ENCODE results near the gene GDNF. TPM values are rescaled to one million over a fixed set of nuclear protein-coding genes. Genes with fewer than 3 reads are reported as not detected.
"Not testable (repeated sequence)": the region's sequence is repeated elsewhere in the genome, so short reads cannot be mapped to it uniquely, and the experiment has no call there.

Gene GDNF
- total RNA-seq, 4 donors from 2014 or later: 0.19 to 1.4 (median 0.61) TPM

GRCh38 chr5:37804401-37804800 is 35.4 kb downstream of the GDNF start:
- peaks cover 5% of the 10 kb centered on the region for H3K27me3 ChIP-seq
- H3K9me3 ChIP-seq: no peaks in the 10 kb centered on the region
- H3K4me1 ChIP-seq: no peaks in the 10 kb centered on the region
- no peak overlapping the region for H3K4me3 ChIP-seq
- no peak for DNase-seq (ENCODE audit: low spot score in 2 of 2)
- WGBS: 74% methylated on average over 2 of the region's 2 CpGs
- TF ChIP-seq EP300 (IDR thresholded peaks at IDR 0.05): no peak
- TF ChIP-seq POLR2A (IDR thresholded peaks at IDR 0.05): no peak
- TF ChIP-seq, protein P1, sequence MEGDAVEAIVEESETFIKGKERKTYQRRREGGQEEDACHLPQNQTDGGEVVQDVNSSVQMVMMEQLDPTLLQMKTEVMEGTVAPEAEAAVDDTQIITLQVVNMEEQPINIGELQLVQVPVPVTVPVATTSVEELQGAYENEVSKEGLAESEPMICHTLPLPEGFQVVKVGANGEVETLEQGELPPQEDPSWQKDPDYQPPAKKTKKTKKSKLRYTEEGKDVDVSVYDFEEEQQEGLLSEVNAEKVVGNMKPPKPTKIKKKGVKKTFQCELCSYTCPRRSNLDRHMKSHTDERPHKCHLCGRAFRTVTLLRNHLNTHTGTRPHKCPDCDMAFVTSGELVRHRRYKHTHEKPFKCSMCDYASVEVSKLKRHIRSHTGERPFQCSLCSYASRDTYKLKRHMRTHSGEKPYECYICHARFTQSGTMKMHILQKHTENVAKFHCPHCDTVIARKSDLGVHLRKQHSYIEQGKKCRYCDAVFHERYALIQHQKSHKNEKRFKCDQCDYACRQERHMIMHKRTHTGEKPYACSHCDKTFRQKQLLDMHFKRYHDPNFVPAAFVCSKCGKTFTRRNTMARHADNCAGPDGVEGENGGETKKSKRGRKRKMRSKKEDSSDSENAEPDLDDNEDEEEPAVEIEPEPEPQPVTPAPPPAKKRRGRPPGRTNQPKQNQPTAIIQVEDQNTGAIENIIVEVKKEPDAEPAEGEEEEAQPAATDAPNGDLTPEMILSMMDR (IDR thresholded peaks at IDR 0.05): no peak
- no peak for TF ChIP-seq POLR2AphosphoS5 (IDR thresholded peaks at IDR 0.05)
- H3K36me3 ChIP-seq: no peaks in the 10 kb centered on the region
- no peak overlapping the region for H3K27ac ChIP-seq

DNA sequence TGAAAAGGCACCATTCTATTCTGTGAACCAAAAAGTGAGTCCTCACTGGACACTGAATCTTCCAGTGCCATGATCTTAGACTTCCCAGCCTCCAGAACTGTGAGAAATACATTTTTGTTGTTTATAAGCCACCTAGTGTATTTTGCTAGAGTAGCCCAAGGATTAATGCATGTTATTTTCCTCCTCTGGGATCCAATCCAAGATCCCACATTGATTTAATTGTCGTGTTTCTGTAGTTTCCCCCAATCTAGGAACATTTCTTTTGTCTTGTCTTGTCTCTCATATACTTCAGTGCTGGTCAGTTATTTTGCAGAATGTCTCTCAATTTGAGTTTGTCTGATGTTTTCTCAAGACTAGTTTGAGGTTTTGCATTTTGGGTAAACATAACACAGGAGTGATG is 36.4 kb downstream of the GDNF start:
- WGBS: 26% methylated on average over 1 of the region's 1 CpG
- no peak for DNase-seq (ENCODE audit: low spot score in 2 of 2)
- no peaks in the 10 kb centered on the region for H3K4me1 ChIP-seq
- TF ChIP-seq EP300 (IDR thresholded peaks at IDR 0.05): no peak
- no peak for TF ChIP-seq POLR2A (IDR thresholded peaks at IDR 0.05)
- TF ChIP-seq, protein P1 (IDR thresholded peaks at IDR 0.05): no peak
- TF ChIP-seq POLR2AphosphoS5 (IDR thresholded peaks at IDR 0.05): no peak
- H3K9me3 ChIP-seq: no peaks in the 10 kb centered on the region
- peaks cover 5% of the 10 kb centered on the region for H3K27me3 ChIP-seq
- no peak overlapping the region for H3K4me3 ChIP-seq
- no peaks in the 10 kb centered on the region for H3K36me3 ChIP-seq
- H3K27ac ChIP-seq: no peak overlapping the region

- no peak for DNase-seq (ENCODE audit: low spot score in 2 of 2)
- Histone ChIP-seq H3K4me1 (no peaks in the 10 kb centered on the region), H3K36me3 (no peaks in the 10 kb centered on the region), H3K27ac (no peak overlapping the region), H3K27me3 (no peaks in the 10 kb centered on the region), H3K9me3 (no peaks in the 10 kb centered on the region), H3K4me3 (no peak overlapping the region)
- no peak for TF ChIP-seq EP300 (IDR thresholded peaks at IDR 0.05)
- WGBS: 63% methylated on average over 2 of the region's 2 CpGs
These were observed 38.3 kb downstream of the GDNF start for GRCh38 chr5:37801521-37801920.

DNA sequence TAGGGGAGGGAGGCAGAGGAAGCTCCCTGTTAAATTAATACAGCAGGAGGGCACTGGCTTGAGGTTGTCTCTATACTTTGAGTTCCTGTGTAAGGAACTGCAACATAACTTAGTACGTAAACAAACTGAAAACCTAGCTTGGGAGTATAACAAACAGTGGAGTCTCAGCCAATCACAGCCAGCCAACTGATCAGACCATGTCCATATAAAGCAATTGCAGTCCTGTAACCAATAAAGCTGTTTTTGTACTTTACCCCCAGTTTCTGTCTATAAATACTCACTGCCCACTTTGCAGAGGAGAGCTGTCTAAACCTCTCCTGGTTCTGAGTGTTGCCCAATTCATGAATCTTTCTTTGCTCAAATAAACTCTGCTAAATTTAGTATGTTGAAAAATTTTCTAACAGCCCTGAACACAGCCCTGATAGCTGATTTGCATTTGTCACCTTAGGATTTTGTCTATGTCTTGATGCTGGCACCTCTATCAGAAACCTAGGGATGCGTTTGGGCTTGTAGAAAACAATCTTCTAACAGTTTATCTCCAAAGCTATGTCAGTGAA is 39.9 kb downstream of the GDNF start:
- H3K36me3 ChIP-seq: no peaks in the 10 kb centered on the region
- no peak overlapping the region for H3K4me3 ChIP-seq
- H3K4me1 ChIP-seq: no peaks in the 10 kb centered on the region
- TF ChIP-seq POLR2A (IDR thresholded peaks at IDR 0.05) (no peak), POLR2AphosphoS5 (IDR thresholded peaks at IDR 0.05) (no peak), EP300 (IDR thresholded peaks at IDR 0.05) (no peak)
- TF ChIP-seq, protein P1 (IDR thresholded peaks at IDR 0.05): no peak
- H3K27me3 ChIP-seq: no peaks in the 10 kb centered on the region
- no peak overlapping the region for H3K27ac ChIP-seq
- DNase-seq (ENCODE audit: low spot score in 2 of 2): no peak
- WGBS: 90% methylated on average over 2 of the region's 2 CpGs
- H3K9me3 ChIP-seq: no peaks in the 10 kb centered on the region

GRCh38 chr5:37796435-37796834 is 43.4 kb downstream of the GDNF start:
- H3K27me3 ChIP-seq; H3K9me3 ChIP-seq; H3K27ac ChIP-seq; H3K4me1 ChIP-seq; H3K36me3 ChIP-seq; DNase-seq (ENCODE audit: low spot score in 2 of 2); H3K4me3 ChIP-seq: not testable (repeated sequence)
- WGBS: 92% methylated on average over 1 of the region's 1 CpG

GRCh38 chr5:37795292-37795691 is 44.5 kb downstream of the GDNF start:
- not testable (repeated sequence) for H3K4me1 ChIP-seq; H3K4me3 ChIP-seq; DNase-seq (ENCODE audit: low spot score in 2 of 2); H3K27me3 ChIP-seq; H3K36me3 ChIP-seq; H3K9me3 ChIP-seq; H3K27ac ChIP-seq
- 39% methylated on average over 2 of the region's 2 CpGs for WGBS

DNA sequence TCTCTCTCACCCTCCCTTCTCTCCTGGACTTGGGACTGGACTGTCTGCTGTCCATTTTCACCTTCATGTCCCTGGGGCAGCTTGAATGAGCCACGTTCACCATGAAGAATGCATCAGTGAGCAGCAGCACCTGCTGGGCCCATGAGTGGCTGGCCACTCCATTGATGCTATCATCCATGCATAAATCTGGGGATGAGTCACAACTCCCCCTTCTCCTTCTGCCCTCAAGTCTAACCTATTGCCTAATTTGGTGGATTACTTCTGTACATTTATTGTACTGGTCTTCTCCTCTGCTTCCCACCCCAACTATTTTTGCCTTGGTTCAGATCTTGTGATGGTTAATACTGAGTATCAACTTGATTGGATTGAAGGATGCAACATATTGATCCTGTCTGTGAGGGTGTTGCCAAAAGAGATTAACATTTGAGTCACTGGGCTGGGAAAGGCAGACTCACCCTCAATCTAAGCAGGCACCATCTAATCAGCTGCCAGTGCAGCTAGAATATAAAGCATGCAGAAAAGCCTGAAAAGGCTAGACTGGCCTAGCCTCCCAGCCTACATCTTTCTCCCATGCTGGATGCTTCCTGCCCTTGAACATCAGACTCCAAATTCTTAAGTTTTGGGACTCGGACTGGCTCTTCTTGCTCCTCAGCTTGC is 46.7 kb downstream of the GDNF start:
- TF ChIP-seq EP300 (IDR thresholded peaks at IDR 0.05) (no peak), POLR2AphosphoS5 (IDR thresholded peaks at IDR 0.05) (no peak), POLR2A (IDR thresholded peaks at IDR 0.05) (no peak)
- TF ChIP-seq, protein P1 (IDR thresholded peaks at IDR 0.05): no peak
- DNase-seq (ENCODE audit: low spot score in 2 of 2): no peak
- H3K27ac ChIP-seq: no peak overlapping the region
- H3K4me1 ChIP-seq: no peaks in the 10 kb centered on the region
- no peaks in the 10 kb centered on the region for H3K36me3 ChIP-seq
- H3K27me3 ChIP-seq: no peaks in the 10 kb centered on the region
- WGBS: 87% methylated on average over 2 of the region's 2 CpGs
- H3K9me3 ChIP-seq: peaks cover 4% of the 10 kb centered on the region
- H3K4me3 ChIP-seq: no peak overlapping the region
